AG04450 (cell line): ENCODE results near the gene RTTN. TPM values are rescaled to one million over a fixed set of nuclear protein-coding genes. Genes with fewer than 3 reads are reported as not detected.

Experiments
- CTCF ChIA-PET: fragments of 300-600, 350-600 bp; formaldehyde crosslinking; extraction: SDS; loops from one replicate; lab custom pipeline; 2022; ENCODE audit warnings: antibody characterized with exemption, inconsistent platforms; lab: Charles Lee
- POLR2A ChIA-PET: fragments of 350-600 bp; formaldehyde crosslinking; extraction: SDS; loops from one replicate; lab custom pipeline; 2021; ENCODE audit warnings: antibody characterized with exemption, inconsistent platforms; lab: Yijun Ruan, JAX
- DNase-seq: peaks from one replicate; pipeline ENCODE4 v3.0.0-alpha.2; 2011; ENCODE audit warnings: low read depth, low spot score
- H3K27ac ChIP-seq: one replicate; pipeline ENCODE4 v1.5.1; 2012; ENCODE audit warnings: low read depth, low read length, control low read depth
- H3K27me3 ChIP-seq: one replicate; pipeline ENCODE4 v1.6.0; 2012; ENCODE audit warnings: low read length; ENCODE audit not compliant: control insufficient read depth, insufficient read depth
- H3K4me3 ChIP-seq: 2 replicates; pipeline ENCODE4 v1.5.1; 2011; ENCODE audit warnings: mild to moderate bottlenecking, low read depth, low read length, control low read depth
- H3K9me3 ChIP-seq: 2 replicates; pipeline ENCODE4 v1.5.1; 2012; ENCODE audit warnings: low read length; ENCODE audit not compliant: control insufficient read depth, insufficient read depth
- CTCF ChIP-seq: IDR thresholded peaks from 2 replicates; pipeline ENCODE4 v1.5.1; 2011; ENCODE audit warnings: low read depth, low read length, control low read depth, inconsistent platforms
- polyA plus RNA-seq: library from polyadenylated mRNA; depleted of rRNA; stranded (reverse); fragments of >200 nt; gene quantifications from 2 replicates; pipeline ENCODE4 v1.2.3, GENCODE V29; 2011

Gene RTTN
- polyA plus RNA-seq, 1 experiment: 4.6 TPM

- CTCF ChIA-PET: no interaction called here
- TF ChIP-seq CTCF: no peak
- H3K27me3 ChIP-seq: peaks cover 4% of the 10 kb centered on the region
- H3K27ac ChIP-seq: no peak overlapping the region
- POLR2A ChIA-PET: no interaction called here
- H3K9me3 ChIP-seq: no peaks in the 10 kb centered on the region
- no peak for DNase-seq
- no peak overlapping the region for H3K4me3 ChIP-seq
These were observed 15.8 kb upstream of the RTTN start for GRCh38 chr18:70221156-70221914.

GRCh38 chr18:70220628-70221027, 15.1 kb upstream of the RTTN start:
- no peak overlapping the region for H3K4me3 ChIP-seq
- CTCF ChIA-PET: no interaction called here
- no peak for TF ChIP-seq CTCF

GRCh38 chr18:70219688-70220087, 14.2 kb upstream of the RTTN start:
- CTCF ChIA-PET: no interaction called here
- Histone ChIP-seq H3K4me3 (no peak overlapping the region), H3K27me3 (peaks cover 3% of the 10 kb centered on the region), H3K9me3 (no peaks in the 10 kb centered on the region), H3K27ac (no peak overlapping the region)
- no peak for TF ChIP-seq CTCF
- DNase-seq: no peak
- POLR2A ChIA-PET: no interaction called here

More at GRCh38 chr18:70220628-70221027, 15.1 kb upstream of the RTTN start:
- H3K9me3 ChIP-seq: no peaks in the 10 kb centered on the region
- POLR2A ChIA-PET: no interaction called here
- H3K27ac ChIP-seq: no peak overlapping the region
- H3K27me3 ChIP-seq: peaks cover 4% of the 10 kb centered on the region
- DNase-seq: no peak

GRCh38 chr18:70216788-70217187, 11.3 kb upstream of the RTTN start:
- POLR2A ChIA-PET: no interaction called here
- peak; percentile 47 for DNase-seq
- CTCF ChIA-PET: interaction anchor here (0.7 to 2.9 kb wide), 3 partner anchors 11 to 217 kb away, joined by 3 to 8 read pairs (median 7); partner anchors contain the start of gene RTTN
- Histone ChIP-seq H3K9me3 (no peaks in the 10 kb centered on the region), H3K27ac (no peak overlapping the region), H3K27me3 (no peaks in the 10 kb centered on the region), H3K4me3 (no peak overlapping the region)
- TF ChIP-seq CTCF: no peak

- ChIA-PET CTCF (interaction anchor here (2.1 to 2.4 kb wide), 2 partner anchors 12 to 226 kb away, joined by 17 read pairs; no protein-coding TSS in a partner anchor), POLR2A (no interaction called here)
- no peak for TF ChIP-seq CTCF
- H3K4me3 ChIP-seq: no peak overlapping the region
- H3K27me3 ChIP-seq: no peaks in the 10 kb centered on the region
- H3K9me3 ChIP-seq: no peaks in the 10 kb centered on the region
- no peak for DNase-seq
- no peak overlapping the region for H3K27ac ChIP-seq
These were observed 1.7 kb upstream of the RTTN start for GRCh38 chr18:70207181-70207580.
